H1 (cell line): ENCODE measurements around the gene ABCG1. TPM values are rescaled to one million over a fixed set of nuclear protein-coding genes. Genes with fewer than 3 reads are reported as not detected.

Experiments used
- ATF2 ChIP-seq: IDR thresholded peaks from 2 replicates; pipeline ENCODE4 v1.6.1; 2012; ENCODE audit warnings: low read length, inconsistent platforms
- CHD2 ChIP-seq: IDR thresholded peaks from 2 replicates; pipeline ENCODE4 v1.6.1; 2012; ENCODE audit warnings: low read length, improper control_type of control experiment
- GABPA ChIP-seq: IDR thresholded peaks from 2 replicates; pipeline ENCODE4 v1.6.1; 2011; ENCODE audit warnings: mild to moderate bottlenecking, low read length, moderate library complexity, borderline replicate concordance; ENCODE audit not compliant: insufficient read depth
- HDAC6 ChIP-seq: IDR thresholded peaks from one replicate; pipeline ENCODE4 v1.7.1; 2012; ENCODE audit warnings: low read depth, mild to moderate bottlenecking, inconsistent platforms, low read length, moderate library complexity
- JUN ChIP-seq: IDR thresholded peaks from 2 replicates; pipeline ENCODE4 v1.6.1; 2011; ENCODE audit warnings: low read depth, mild to moderate bottlenecking, improper control_type of control experiment, low read length
- KDM4A ChIP-seq: IDR thresholded peaks from one replicate; pipeline ENCODE4 v1.7.1; 2012; ENCODE audit warnings: low read depth, mild to moderate bottlenecking, moderate library complexity, low read length, inconsistent platforms; ENCODE audit not compliant: severe bottlenecking
- POLR2A ChIP-seq, 2 experiments: IDR thresholded peaks; 1 replicate in 1 of 2; 2 replicates in 1 of 2; pipeline ENCODE4 v1.6.1; 2011; ENCODE audit warnings: low read depth in 2 of 2, low read length in 2 of 2, mild to moderate bottlenecking in 2 of 2; ENCODE audit errors: control extremely low read depth in 1 of 2
- SP2 ChIP-seq: IDR thresholded peaks from 2 replicates; pipeline ENCODE4 v1.6.1; 2012; ENCODE audit warnings: mild to moderate bottlenecking, low read length, inconsistent platforms
- YY1 ChIP-seq: IDR thresholded peaks from 2 replicates; pipeline ENCODE4 v1.6.1; 2011; ENCODE audit warnings: low read depth, mild to moderate bottlenecking, low read length
- polyA plus RNA-seq, 7 experiments: library from polyadenylated mRNA; depleted of rRNA in 3 of 7; stranded (reverse) in 5 of 7; unstranded in 2 of 7; fragments of >200 nt in 5 of 7; fragments of 200-250 nt in 2 of 7; gene quantifications; 1 replicate in 5 of 7; 2 replicates in 1 of 7; 4 replicates in 1 of 7; pipeline versions ENCODE4 v1.2.1 to v1.2.3, GENCODE V29; 2011 to 2013; ENCODE audit warnings: missing spikeins in 2 of 7, mixed read lengths in 2 of 7
- total RNA-seq: library from RNA; stranded (reverse); fragmentation: NEBNext Ultra II Directional; extraction: Animal tissue kit (Norgen Biotek cat#: 25700); gene quantifications from 2 replicates; pipeline ENCODE4 v1.2.1, GENCODE V29; 2021

ABCG1 gene
- total and polyA plus RNA-seq, 2 of the 8 experiments (the other 6 are each of a cell fraction or from before 2014, with no cell fraction given) = 2.1 to 4.0 TPM

- no peak for TF ChIP-seq CHD2
- TF ChIP-seq SP2 = no peak
- TF ChIP-seq KDM4A = no peak
- TF ChIP-seq HDAC6 = no peak
- no peak for TF ChIP-seq YY1
- TF ChIP-seq ATF2 = no peak
- TF ChIP-seq POLR2A (IDR thresholded peaks at IDR 0.05; ENCODE audit: control extremely low read depth in 1 of 2, low read depth in 2 of 2, low read length in 2 of 2) = no peak
- TF ChIP-seq GABPA = no peak
- no peak for TF ChIP-seq JUN
These were observed 47.6 kb upstream of the ABCG1 start (continued) for GRCh38 chr21:42171091-42172053.
